Esophagus muscularis mucosa (tissue), 4 donors: ENCODE data around the gene WWTR1.

Experiments
- EP300 ChIP-seq: sonication (generic); formaldehyde crosslinking; IDR thresholded peaks from one replicate; pipeline ENCODE4 v1.6.1; 2017; ENCODE audit warnings: antibody characterized with exemption
- POLR2A ChIP-seq: fragments of 450-650 bp; IDR thresholded peaks from one replicate; pipeline ENCODE4 v1.6.1; 2017; ENCODE audit warnings: antibody characterized with exemption, moderate library complexity, mild to moderate bottlenecking, low read depth
- POLR2AphosphoS5 ChIP-seq, 2 donors: sonication (generic); formaldehyde crosslinking; IDR thresholded peaks; one replicate each; pipeline ENCODE4 v1.6.1; 2017; ENCODE audit warnings: antibody characterized with exemption in 2 of 2
- TF ChIP-seq, protein P1 (sequence below), 3 experiments: fragments of 200-600 bp in 2 of 3; fragments of 450-650 bp in 1 of 3; sonication (generic) in 2 of 3; IDR thresholded peaks; one replicate each; pipeline ENCODE4 v1.5.1; 2017 to 2019; ENCODE audit warnings: antibody characterized with exemption in 3 of 3, mild to moderate bottlenecking in 2 of 3, moderate library complexity in 1 of 3

- TF ChIP-seq POLR2A (no peak), POLR2AphosphoS5 (IDR thresholded peaks at IDR 0.05) (no peak), EP300 (no peak)
- TF ChIP-seq, protein P1, sequence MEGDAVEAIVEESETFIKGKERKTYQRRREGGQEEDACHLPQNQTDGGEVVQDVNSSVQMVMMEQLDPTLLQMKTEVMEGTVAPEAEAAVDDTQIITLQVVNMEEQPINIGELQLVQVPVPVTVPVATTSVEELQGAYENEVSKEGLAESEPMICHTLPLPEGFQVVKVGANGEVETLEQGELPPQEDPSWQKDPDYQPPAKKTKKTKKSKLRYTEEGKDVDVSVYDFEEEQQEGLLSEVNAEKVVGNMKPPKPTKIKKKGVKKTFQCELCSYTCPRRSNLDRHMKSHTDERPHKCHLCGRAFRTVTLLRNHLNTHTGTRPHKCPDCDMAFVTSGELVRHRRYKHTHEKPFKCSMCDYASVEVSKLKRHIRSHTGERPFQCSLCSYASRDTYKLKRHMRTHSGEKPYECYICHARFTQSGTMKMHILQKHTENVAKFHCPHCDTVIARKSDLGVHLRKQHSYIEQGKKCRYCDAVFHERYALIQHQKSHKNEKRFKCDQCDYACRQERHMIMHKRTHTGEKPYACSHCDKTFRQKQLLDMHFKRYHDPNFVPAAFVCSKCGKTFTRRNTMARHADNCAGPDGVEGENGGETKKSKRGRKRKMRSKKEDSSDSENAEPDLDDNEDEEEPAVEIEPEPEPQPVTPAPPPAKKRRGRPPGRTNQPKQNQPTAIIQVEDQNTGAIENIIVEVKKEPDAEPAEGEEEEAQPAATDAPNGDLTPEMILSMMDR (IDR thresholded peaks at IDR 0.05): no peak
Measured at GRCh38 chr3:149475451-149476060, 182.3 kb downstream of the WWTR1 start.
